SK-N-SH (cell line): ENCODE results near the gene NFAT5. TPM values are rescaled to one million over a fixed set of nuclear protein-coding genes. Genes with fewer than 3 reads are reported as not detected.

ENCODE experiments used
- CTCF ChIA-PET: fragments of 300-600, 350-600 bp; formaldehyde crosslinking; extraction: SDS; loops from one replicate; lab custom pipeline; 2021; lab: Yijun Ruan, JAX
- POLR2A ChIA-PET: fragments of 350-600 bp; sonication (Branson Sonifier 250); formaldehyde crosslinking; extraction: SDS; loops from one replicate; lab custom pipeline; 2020; ENCODE audit warnings: antibody characterized with exemption, inconsistent platforms; lab: Yijun Ruan, JAX
- DNase-seq: peaks from one replicate; pipeline ENCODE4 v3.0.0; 2012
- H2AFZ ChIP-seq: fragments of 200-600 bp; sonication (generic); 2 replicates; pipeline ENCODE4 v1.8.1; 2016; ENCODE audit warnings: antibody characterized with exemption, mild to moderate bottlenecking, low read depth
- H3F3A ChIP-seq: fragments of 200-600 bp; sonication (generic); replicated peaks from 2 replicates; pipeline ENCODE3; 2016; ENCODE audit warnings: antibody characterized with exemption, mild to moderate bottlenecking; ENCODE audit not compliant: insufficient read depth
- H3K27ac ChIP-seq, 2 experiments: fragments of 200-500 bp in 1 of 2; fragments of 200-600 bp in 1 of 2; sonication (Bioruptor generic) in 1 of 2; sonication (generic), shearing (Covaris generic) in 1 of 2; 2 replicates each; pipeline versions ENCODE4 v1.5.1 to v1.6.1; 2014 to 2016; ENCODE audit warnings: low read depth in 2 of 2, inconsistent platforms in 1 of 2, low read length in 1 of 2, mild to moderate bottlenecking in 1 of 2, mixed read lengths in 1 of 2
- H3K27me3 ChIP-seq: fragments of 200-600 bp; sonication (generic), shearing (Covaris generic); 2 replicates; pipeline ENCODE4 v1.6.1; 2016; ENCODE audit warnings: mixed run types; ENCODE audit not compliant: insufficient read depth
- H3K36me3 ChIP-seq, 2 experiments: fragments of 200-500 bp in 1 of 2; fragments of 200-600 bp in 1 of 2; sonication (Bioruptor generic) in 1 of 2; sonication (generic) in 1 of 2; replicated peaks in 1 of 2; 2 replicates each; pipeline versions ENCODE3 to v1.5.1; 2014 to 2016; ENCODE audit warnings: low read length in 1 of 2, mild to moderate bottlenecking in 1 of 2; ENCODE audit not compliant: insufficient read depth in 2 of 2, control insufficient read depth in 1 of 2
- H3K4me1 ChIP-seq, 2 experiments: fragments of 200-500 bp in 1 of 2; fragments of 200-600 bp in 1 of 2; sonication (Bioruptor generic) in 1 of 2; sonication (generic), shearing (Covaris generic) in 1 of 2; 2 replicates each; pipeline versions ENCODE4 v1.5.1 to v1.6.1; 2014 to 2016; ENCODE audit warnings: low read depth in 1 of 2, low read length in 1 of 2, mixed run types in 1 of 2; ENCODE audit not compliant: insufficient read depth in 2 of 2, control insufficient read depth in 1 of 2
- H3K4me2 ChIP-seq: fragments of 200-600 bp; sonication (generic), shearing (Covaris generic); 2 replicates; pipeline ENCODE4 v1.6.1; 2017; ENCODE audit warnings: mixed run types
- H3K4me3 ChIP-seq, 2 experiments: fragments of 200-500 bp in 1 of 2; fragments of 200-600 bp in 1 of 2; sonication (Bioruptor generic) in 1 of 2; sonication (generic), shearing (Covaris generic) in 1 of 2; 2 replicates each; pipeline versions ENCODE4 v1.5.1 to v1.8.1; 2014 to 2016; ENCODE audit warnings: low read depth in 2 of 2, inconsistent platforms in 1 of 2, low read length in 1 of 2, mild to moderate bottlenecking in 1 of 2, mixed read lengths in 1 of 2, moderate library complexity in 1 of 2
- H3K79me2 ChIP-seq: fragments of 200-600 bp; sonication (generic); 2 replicates; pipeline ENCODE4 v1.8.1; 2017; ENCODE audit warnings: mild to moderate bottlenecking; ENCODE audit not compliant: insufficient read depth
- H3K9ac ChIP-seq: fragments of 200-600 bp; sonication (generic); 2 replicates; pipeline ENCODE4 v1.6.1; 2017; ENCODE audit warnings: mixed run types
- H3K9me2 ChIP-seq: fragments of 200-600 bp; sonication (generic); 2 replicates; pipeline ENCODE4 v1.6.1; 2017; ENCODE audit warnings: mixed run types
- H3K9me3 ChIP-seq: fragments of 200-600 bp; sonication (generic); 2 replicates; pipeline ENCODE4 v1.6.1; 2017; ENCODE audit warnings: mixed run types, mild to moderate bottlenecking, moderate library complexity
- H4K20me1 ChIP-seq: fragments of 200-600 bp; sonication (generic); 2 replicates; pipeline ENCODE4 v1.6.1; 2017; ENCODE audit warnings: mild to moderate bottlenecking, mixed run types; ENCODE audit not compliant: insufficient read depth
- CTCF ChIP-seq: fragments of 200-600 bp; sonication (generic); IDR thresholded peaks from 2 replicates; pipeline ENCODE4 v1.6.1; 2017; ENCODE audit warnings: antibody characterized with exemption, mild to moderate bottlenecking, moderate library complexity
- FOSL2 ChIP-seq: IDR thresholded peaks from 2 replicates; pipeline ENCODE4 v1.4.0; 2012; ENCODE audit warnings: low read depth, mild to moderate bottlenecking, moderate library complexity, borderline replicate concordance
- FOXJ3 ChIP-seq: sonication (generic); formaldehyde crosslinking; IDR thresholded peaks from 2 replicates; pipeline ENCODE4 v1.5.1; 2020; ENCODE audit warnings: mild to moderate bottlenecking, missing genetic modification reagents
- FOXM1 ChIP-seq: IDR thresholded peaks from 2 replicates; pipeline ENCODE4 v1.4.0; 2012; ENCODE audit warnings: low read depth, mild to moderate bottlenecking
- GATA2 ChIP-seq: sonication (generic); formaldehyde crosslinking; IDR thresholded peaks from 2 replicates; pipeline ENCODE4 v1.5.0; 2020; ENCODE audit warnings: mild to moderate bottlenecking, missing genetic modification reagents
- JUND ChIP-seq: IDR thresholded peaks from 2 replicates; pipeline ENCODE4 v1.4.0; 2012
- MXI1 ChIP-seq: IDR thresholded peaks from 2 replicates; pipeline ENCODE4 v1.6.1; 2012; ENCODE audit warnings: mild to moderate bottlenecking, low read depth, low read length, improper control_type of control experiment
- POLR2AphosphoS5 ChIP-seq: IDR thresholded peaks from 2 replicates; pipeline ENCODE4 v1.6.1; 2012; ENCODE audit warnings: low read depth, low read length
- RAD21 ChIP-seq: IDR thresholded peaks from 2 replicates; pipeline ENCODE4 v1.6.1; 2012; ENCODE audit warnings: mild to moderate bottlenecking, low read length
- RCOR1 ChIP-seq: fragments of 150-350 bp; IDR thresholded peaks from 2 replicates; pipeline ENCODE4 v1.6.1; 2017; ENCODE audit warnings: antibody characterized with exemption, low read length
- RXRA ChIP-seq: IDR thresholded peaks from 2 replicates; pipeline ENCODE4 v1.4.0; 2012; ENCODE audit warnings: low read depth, mild to moderate bottlenecking, borderline replicate concordance
- SMC3 ChIP-seq: IDR thresholded peaks from 2 replicates; pipeline ENCODE4 v1.6.1; 2012; ENCODE audit warnings: low read depth, low read length, improper control_type of control experiment
- TEAD4 ChIP-seq: IDR thresholded peaks from 2 replicates; pipeline ENCODE4 v1.4.0; 2012; ENCODE audit warnings: mild to moderate bottlenecking, borderline replicate concordance; ENCODE audit not compliant: insufficient read depth
- USF2 ChIP-seq: fragments of 150-350 bp; IDR thresholded peaks from 2 replicates; pipeline ENCODE4 v1.6.1; 2017; ENCODE audit warnings: antibody characterized with exemption, low read length, low read depth, borderline replicate concordance
- YY1 ChIP-seq: IDR thresholded peaks from 2 replicates; pipeline ENCODE4 v1.4.0; 2012; ENCODE audit warnings: low read depth, mild to moderate bottlenecking
- WGBS: methylation state at CpG from one replicate; pipeline ENCODE4 v1.1.6; 2017; ENCODE audit warnings: low lambda C conversion rate; 5-methylcytosine and 5-hydroxymethylcytosine counted together
- polyA plus RNA-seq, 3 experiments: library from polyadenylated mRNA; depleted of rRNA; stranded (reverse); fragments of >200 nt; gene quantifications; 2 replicates each; pipeline ENCODE4 v1.2.3, GENCODE V29; 2012
- TF ChIP-seq, protein P1 (sequence below): IDR thresholded peaks from 2 replicates; pipeline ENCODE4 v1.4.0; 2012; ENCODE audit warnings: low read depth, borderline replicate concordance
- TF ChIP-seq, protein P2 (sequence below): IDR thresholded peaks from 2 replicates; pipeline ENCODE4 v1.6.1; 2012; ENCODE audit warnings: mild to moderate bottlenecking, low read depth, low read length, moderate library complexity

The NFAT5 gene
- polyA plus RNA-seq, 1 of the 3 experiments (the other 2 are of a cell fraction) = 7.2 TPM

DNA sequence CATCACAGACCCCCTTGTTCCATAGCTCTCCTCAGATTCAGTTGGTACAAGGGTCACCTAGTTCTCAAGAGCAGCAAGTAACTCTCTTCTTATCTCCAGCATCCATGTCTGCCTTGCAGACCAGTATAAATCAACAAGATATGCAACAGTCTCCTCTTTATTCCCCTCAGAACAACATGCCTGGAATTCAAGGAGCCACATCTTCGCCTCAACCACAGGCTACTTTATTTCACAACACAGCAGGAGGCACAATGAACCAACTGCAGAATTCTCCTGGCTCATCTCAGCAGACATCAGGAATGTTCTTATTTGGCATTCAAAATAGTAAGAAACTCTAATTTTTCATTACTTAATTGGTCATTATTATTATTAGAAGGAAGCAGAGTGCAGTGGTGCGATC lies 128.2 kb downstream of the NFAT5 start:
- Histone ChIP-seq H3K27me3 (no peaks in the 10 kb centered on the region), H3K9me2 (no peaks in the 10 kb centered on the region), H3K79me2 (peaks cover 24% of the 10 kb centered on the region), H2AFZ (no peak overlapping the region), H3K4me3 (no peak overlapping the region), H3K4me1 (no peaks in the 10 kb centered on the region), H3K27ac (no peak overlapping the region), H3K9ac (no peak overlapping the region), H3K36me3 (peaks cover 83 to 91% of the 10 kb centered on the region in 2 experiments), H3K4me2 (no peak overlapping the region), H3F3A (peaks cover 32% of the 10 kb centered on the region), H3K9me3 (no peaks in the 10 kb centered on the region), H4K20me1 (no peaks in the 10 kb centered on the region)
- 97% methylated on average over 2 of the region's 2 CpGs for WGBS
- ChIA-PET CTCF (interaction anchor here (0.9 to 1.9 kb wide), 3 partner anchors 15 to 298 kb away, joined by 3 to 6 read pairs (median 4); no protein-coding TSS in a partner anchor), POLR2A (no interaction called here)
- TF ChIP-seq GATA2 (no peak), CTCF (no peak), FOXJ3 (no peak), USF2 (no peak), MXI1 (no peak), TEAD4 (no peak), RCOR1 (no peak), SMC3 (no peak), YY1 (no peak), FOSL2 (no peak), JUND (no peak), FOXM1 (no peak), POLR2AphosphoS5 (no peak), RXRA (no peak), RAD21 (no peak)
- TF ChIP-seq, protein P1, sequence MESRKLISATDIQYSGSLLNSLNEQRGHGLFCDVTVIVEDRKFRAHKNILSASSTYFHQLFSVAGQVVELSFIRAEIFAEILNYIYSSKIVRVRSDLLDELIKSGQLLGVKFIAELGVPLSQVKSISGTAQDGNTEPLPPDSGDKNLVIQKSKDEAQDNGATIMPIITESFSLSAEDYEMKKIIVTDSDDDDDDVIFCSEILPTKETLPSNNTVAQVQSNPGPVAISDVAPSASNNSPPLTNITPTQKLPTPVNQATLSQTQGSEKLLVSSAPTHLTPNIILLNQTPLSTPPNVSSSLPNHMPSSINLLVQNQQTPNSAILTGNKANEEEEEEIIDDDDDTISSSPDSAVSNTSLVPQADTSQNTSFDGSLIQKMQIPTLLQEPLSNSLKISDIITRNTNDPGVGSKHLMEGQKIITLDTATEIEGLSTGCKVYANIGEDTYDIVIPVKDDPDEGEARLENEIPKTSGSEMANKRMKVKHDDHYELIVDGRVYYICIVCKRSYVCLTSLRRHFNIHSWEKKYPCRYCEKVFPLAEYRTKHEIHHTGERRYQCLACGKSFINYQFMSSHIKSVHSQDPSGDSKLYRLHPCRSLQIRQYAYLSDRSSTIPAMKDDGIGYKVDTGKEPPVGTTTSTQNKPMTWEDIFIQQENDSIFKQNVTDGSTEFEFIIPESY = no peak
- TF ChIP-seq, protein P2, sequence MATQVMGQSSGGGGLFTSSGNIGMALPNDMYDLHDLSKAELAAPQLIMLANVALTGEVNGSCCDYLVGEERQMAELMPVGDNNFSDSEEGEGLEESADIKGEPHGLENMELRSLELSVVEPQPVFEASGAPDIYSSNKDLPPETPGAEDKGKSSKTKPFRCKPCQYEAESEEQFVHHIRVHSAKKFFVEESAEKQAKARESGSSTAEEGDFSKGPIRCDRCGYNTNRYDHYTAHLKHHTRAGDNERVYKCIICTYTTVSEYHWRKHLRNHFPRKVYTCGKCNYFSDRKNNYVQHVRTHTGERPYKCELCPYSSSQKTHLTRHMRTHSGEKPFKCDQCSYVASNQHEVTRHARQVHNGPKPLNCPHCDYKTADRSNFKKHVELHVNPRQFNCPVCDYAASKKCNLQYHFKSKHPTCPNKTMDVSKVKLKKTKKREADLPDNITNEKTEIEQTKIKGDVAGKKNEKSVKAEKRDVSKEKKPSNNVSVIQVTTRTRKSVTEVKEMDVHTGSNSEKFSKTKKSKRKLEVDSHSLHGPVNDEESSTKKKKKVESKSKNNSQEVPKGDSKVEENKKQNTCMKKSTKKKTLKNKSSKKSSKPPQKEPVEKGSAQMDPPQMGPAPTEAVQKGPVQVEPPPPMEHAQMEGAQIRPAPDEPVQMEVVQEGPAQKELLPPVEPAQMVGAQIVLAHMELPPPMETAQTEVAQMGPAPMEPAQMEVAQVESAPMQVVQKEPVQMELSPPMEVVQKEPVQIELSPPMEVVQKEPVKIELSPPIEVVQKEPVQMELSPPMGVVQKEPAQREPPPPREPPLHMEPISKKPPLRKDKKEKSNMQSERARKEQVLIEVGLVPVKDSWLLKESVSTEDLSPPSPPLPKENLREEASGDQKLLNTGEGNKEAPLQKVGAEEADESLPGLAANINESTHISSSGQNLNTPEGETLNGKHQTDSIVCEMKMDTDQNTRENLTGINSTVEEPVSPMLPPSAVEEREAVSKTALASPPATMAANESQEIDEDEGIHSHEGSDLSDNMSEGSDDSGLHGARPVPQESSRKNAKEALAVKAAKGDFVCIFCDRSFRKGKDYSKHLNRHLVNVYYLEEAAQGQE = no peak
- no peak for DNase-seq
